Tibial artery (tissue), 4 donors: ENCODE data around the gene HNF1B.

Source experiments
- DNase-seq, 2 donors: peaks; one replicate each; pipeline ENCODE4 v3.0.0-alpha.2; 2019
- H3K27ac ChIP-seq, 2 donors: fragments of 200-600 bp; sonication (generic) in 1 of 2; 1 replicate in 1 of 2; 2 replicates in 1 of 2; pipeline ENCODE4 v1.5.1; 2018 to 2019; ENCODE audit warnings: mild to moderate bottlenecking in 1 of 2
- H3K27me3 ChIP-seq, 2 donors: fragments of 200-600 bp; sonication (generic) in 1 of 2; one replicate each; pipeline versions ENCODE4 v1.5.1 to v1.6.0; 2016 to 2019
- H3K36me3 ChIP-seq, 3 donors: fragments of 200-600 bp; sonication (generic) in 2 of 3; one replicate each; pipeline ENCODE4 v1.5.1; 2016 to 2019; ENCODE audit warnings: mild to moderate bottlenecking in 2 of 3
- H3K4me1 ChIP-seq, 4 donors: fragments of 200-600 bp; sonication (generic) in 2 of 4; 1 replicate in 3 of 4; 2 replicates in 1 of 4; pipeline ENCODE4 v1.5.1; 2016 to 2019
- H3K4me3 ChIP-seq, 2 donors: fragments of 200-600 bp; sonication (generic) in 1 of 2; 1 replicate in 1 of 2; 2 replicates in 1 of 2; pipeline ENCODE4 v1.5.1; 2018 to 2019; ENCODE audit warnings: mild to moderate bottlenecking in 2 of 2
- H3K9me3 ChIP-seq, 3 donors: fragments of 200-600 bp; sonication (generic) in 1 of 3; one replicate each; pipeline ENCODE4 v1.5.1; 2016 to 2019
- intact Hi-C: fragments of 100-400 bp; cut with DNase I; formaldehyde crosslinking; loops from one replicate; pipeline ENCODE4 v1.15.0; 2023; ENCODE audit warnings: low total_unique reads
- TF ChIP-seq, protein P1 (sequence below), 2 experiments: fragments of 200-600 bp in 1 of 2; fragments of 450-650 bp in 1 of 2; IDR thresholded peaks; one replicate each; pipeline ENCODE4 v1.5.1; 2017 to 2019; ENCODE audit warnings: antibody characterized with exemption in 2 of 2, mild to moderate bottlenecking in 1 of 2, moderate library complexity in 1 of 2

HNF1B gene

DNA sequence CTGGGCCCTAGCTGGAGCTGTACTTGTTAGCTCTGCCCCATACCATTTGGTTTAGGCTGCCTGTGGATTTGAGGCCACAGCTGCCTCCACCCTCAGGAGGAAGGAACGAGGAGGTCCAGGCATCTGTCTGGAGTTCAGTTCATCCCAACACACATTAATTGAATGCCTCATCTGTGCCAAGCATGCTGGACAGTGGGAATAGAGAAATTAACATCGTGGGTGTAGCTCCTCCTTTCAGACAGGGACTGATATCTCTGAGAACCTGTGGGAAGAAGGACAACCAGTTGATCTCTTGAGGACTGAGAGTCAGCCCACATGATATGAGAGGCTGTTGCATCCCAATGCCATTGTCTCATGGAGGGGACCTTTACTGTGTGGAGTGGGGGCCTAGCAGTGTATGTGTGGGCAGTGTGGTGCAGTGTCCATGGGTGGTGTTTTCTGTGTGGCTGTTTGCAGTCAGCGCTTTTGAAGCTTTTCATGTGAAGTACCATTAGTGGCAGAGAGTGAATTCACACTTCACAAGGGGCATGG is 72.2 kb downstream of the HNF1B start:
- Histone ChIP-seq H3K36me3 (no peaks in the 10 kb centered on the region), H3K27ac (no peak overlapping the region), H3K27me3 (peaks cover 0 to 14% of the 10 kb centered on the region in 2 donors), H3K4me3 (no peak overlapping the region), H3K9me3 (no peaks in the 10 kb centered on the region), H3K4me1 (no peaks in the 10 kb centered on the region)
- no peak for DNase-seq
- TF ChIP-seq, protein P1, sequence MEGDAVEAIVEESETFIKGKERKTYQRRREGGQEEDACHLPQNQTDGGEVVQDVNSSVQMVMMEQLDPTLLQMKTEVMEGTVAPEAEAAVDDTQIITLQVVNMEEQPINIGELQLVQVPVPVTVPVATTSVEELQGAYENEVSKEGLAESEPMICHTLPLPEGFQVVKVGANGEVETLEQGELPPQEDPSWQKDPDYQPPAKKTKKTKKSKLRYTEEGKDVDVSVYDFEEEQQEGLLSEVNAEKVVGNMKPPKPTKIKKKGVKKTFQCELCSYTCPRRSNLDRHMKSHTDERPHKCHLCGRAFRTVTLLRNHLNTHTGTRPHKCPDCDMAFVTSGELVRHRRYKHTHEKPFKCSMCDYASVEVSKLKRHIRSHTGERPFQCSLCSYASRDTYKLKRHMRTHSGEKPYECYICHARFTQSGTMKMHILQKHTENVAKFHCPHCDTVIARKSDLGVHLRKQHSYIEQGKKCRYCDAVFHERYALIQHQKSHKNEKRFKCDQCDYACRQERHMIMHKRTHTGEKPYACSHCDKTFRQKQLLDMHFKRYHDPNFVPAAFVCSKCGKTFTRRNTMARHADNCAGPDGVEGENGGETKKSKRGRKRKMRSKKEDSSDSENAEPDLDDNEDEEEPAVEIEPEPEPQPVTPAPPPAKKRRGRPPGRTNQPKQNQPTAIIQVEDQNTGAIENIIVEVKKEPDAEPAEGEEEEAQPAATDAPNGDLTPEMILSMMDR (IDR thresholded peaks at IDR 0.05): no peak
- intact Hi-C loops: no loop called here

DNA sequence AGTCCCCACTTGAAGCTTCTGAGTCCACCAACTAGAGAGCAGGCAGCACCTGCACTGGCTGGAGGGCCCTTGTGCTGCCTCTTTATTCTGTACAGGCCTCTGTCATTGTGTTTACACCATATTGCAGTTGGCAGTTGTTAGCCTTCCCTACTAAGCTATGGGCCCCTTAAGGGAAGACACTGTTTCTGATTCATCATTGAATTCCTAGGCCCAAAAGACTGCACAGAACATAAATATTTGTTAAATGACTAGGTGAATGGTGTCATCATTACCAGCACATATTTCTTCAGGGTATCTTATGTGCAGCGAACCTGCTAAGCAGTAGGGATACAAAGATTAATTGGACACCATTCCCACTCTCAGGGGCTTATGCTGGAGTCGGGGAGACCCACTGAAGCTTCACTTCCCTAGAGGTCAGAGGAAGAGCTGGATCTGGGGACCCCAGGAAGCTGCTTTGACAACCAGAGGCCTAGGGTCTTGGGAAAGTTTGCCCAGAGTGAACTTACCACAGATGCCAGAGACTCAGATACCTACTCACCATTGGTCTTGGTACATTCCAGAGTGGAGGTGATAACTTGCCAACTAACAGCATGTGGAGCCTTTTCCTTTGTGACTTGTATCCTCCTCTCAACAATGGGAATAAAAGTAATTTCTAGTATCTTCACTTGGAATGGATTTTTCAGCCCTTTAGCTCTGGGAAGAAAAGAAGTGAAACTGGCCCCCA is 72.9 kb downstream of the HNF1B start:
- no peaks in the 10 kb centered on the region for H3K9me3 ChIP-seq
- intact Hi-C loops: no loop called here
- no peak for DNase-seq
- no peak overlapping the region for H3K4me3 ChIP-seq
- H3K4me1 ChIP-seq: no peaks in the 10 kb centered on the region
- TF ChIP-seq, protein P1 (IDR thresholded peaks at IDR 0.05): no peak
- H3K27ac ChIP-seq: no peak overlapping the region
- H3K27me3 ChIP-seq: peaks cover 0 to 10% of the 10 kb centered on the region in 2 donors
- no peaks in the 10 kb centered on the region for H3K36me3 ChIP-seq

DNA sequence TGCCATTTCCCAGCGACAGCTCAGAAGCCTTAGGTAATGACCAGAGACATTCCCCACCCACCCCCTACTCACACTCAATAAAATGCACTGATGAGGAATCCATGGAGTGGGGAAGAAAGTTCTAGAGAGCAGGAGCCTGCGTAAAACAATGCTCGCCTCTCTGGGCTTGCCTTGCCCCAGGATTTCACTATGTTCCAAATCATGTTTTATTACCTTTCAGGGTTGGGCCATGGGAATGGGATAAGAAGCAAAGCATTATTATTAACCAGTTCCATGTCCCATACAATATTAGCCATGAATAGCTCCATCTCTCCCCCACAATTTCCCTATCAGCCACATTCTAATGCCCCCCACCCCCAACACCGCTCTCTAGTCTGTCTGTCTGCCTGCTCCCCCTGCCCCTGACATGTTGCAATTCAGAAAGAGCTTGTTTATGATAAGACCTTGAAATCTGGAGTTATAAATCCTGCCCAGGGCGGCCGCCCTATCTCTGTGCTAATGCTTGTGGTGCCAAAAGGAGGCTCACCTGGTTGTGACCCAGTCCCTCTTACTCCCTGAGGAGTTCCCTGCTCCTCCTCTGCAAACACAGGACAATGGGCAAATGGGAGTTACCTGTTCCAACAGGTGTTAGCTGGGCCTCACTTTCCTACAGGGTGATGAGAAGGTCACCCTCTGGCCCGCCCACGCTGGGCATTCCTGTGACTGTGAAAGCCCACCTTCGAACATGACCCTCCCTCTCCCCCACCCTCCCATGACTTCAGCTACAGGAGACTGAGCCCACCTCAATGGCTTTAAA is 73.6 kb downstream of the HNF1B start:
- Histone ChIP-seq H3K4me1 (no peaks in the 10 kb centered on the region), H3K36me3 (no peaks in the 10 kb centered on the region), H3K4me3 (no peak overlapping the region), H3K9me3 (no peaks in the 10 kb centered on the region), H3K27me3 (peaks cover 0 to 4% of the 10 kb centered on the region in 2 donors), H3K27ac (no peak overlapping the region)
- intact Hi-C loops: no loop called here
- TF ChIP-seq, protein P1 (IDR thresholded peaks at IDR 0.05): no peak
- no peak for DNase-seq

DNA sequence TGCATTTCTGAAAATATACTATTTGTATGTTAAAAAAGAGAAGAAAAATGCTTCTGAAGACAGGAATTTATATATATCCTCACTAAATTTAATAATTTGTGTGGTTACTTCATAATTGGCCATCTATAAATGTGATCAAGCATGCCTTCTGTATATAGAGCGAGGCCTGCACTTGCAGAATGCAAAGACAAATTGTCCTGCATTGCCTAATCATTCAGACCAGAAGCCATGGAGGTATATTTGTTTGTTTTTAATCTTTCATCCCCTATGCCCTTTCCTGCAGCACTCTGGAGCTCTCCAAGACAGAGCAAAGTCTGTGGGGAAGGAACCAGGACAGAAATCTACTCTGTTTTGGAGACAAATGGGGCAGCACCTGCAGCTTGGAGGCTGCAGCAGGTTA is 77.8 kb downstream of the HNF1B start:
- Histone ChIP-seq H3K27me3 (no peaks in the 10 kb centered on the region), H3K27ac (no peak overlapping the region), H3K9me3 (no peaks in the 10 kb centered on the region), H3K36me3 (no peaks in the 10 kb centered on the region), H3K4me3 (no peak overlapping the region), H3K4me1 (no peaks in the 10 kb centered on the region)
- intact Hi-C loops: no loop called here
- DNase-seq: no peak
- TF ChIP-seq, protein P1 (IDR thresholded peaks at IDR 0.05): no peak

DNA sequence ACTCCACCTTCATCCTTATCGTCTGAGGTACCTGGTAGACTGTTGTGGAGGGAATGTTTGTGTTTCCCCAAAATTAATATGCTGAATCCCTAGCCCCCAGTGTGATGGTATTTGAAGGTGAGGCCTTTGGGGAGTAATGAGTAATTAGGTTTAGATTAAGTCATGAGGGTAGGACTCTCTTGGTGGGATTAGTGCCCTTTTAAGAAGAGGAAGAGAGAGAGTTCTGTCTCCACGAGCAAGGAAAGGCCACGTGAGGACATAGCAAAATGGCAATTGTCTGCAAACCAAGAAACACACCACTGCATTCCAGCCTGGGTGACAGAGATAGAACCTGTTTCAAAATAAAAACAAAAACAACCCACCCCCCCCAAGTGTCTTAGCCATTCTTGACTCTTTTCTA is 80.6 kb downstream of the HNF1B start:
- no peak for DNase-seq

More for the DNA sequence above, 80.6 kb downstream of the HNF1B start:
- no peaks in the 10 kb centered on the region for H3K36me3 ChIP-seq
- H3K4me1 ChIP-seq: no peaks in the 10 kb centered on the region
- no peaks in the 10 kb centered on the region for H3K9me3 ChIP-seq
- no peak overlapping the region for H3K4me3 ChIP-seq
- intact Hi-C loops: no loop called here
- H3K27ac ChIP-seq: no peak overlapping the region
- no peaks in the 10 kb centered on the region for H3K27me3 ChIP-seq
- TF ChIP-seq, protein P1 (IDR thresholded peaks at IDR 0.05): no peak
